Fibroblast of pulmonary artery (primary cell): ENCODE results near the gene ELFN1.

Experiments used
- DNase-seq: peaks from one replicate; pipeline ENCODE4 v3.0.0-alpha.2; 2010; ENCODE audit warnings: low read depth
- H3K4me3 ChIP-seq: replicated peaks from 2 replicates; pipeline ENCODE4 v1.5.1; 2011; ENCODE audit warnings: low read depth, mild to moderate bottlenecking, control low read depth, low read length, moderate library complexity
- CTCF ChIP-seq: IDR thresholded peaks from 2 replicates; pipeline ENCODE4 v1.5.1; 2011; ENCODE audit warnings: mild to moderate bottlenecking, control low read depth, low read length, inconsistent platforms; ENCODE audit errors: missing control alignments

The ELFN1 gene

GRCh38 chr7:1679966-1680730, 10.1 kb downstream of the ELFN1 start:
- no peak for TF ChIP-seq CTCF
- no peak overlapping the region for H3K4me3 ChIP-seq
- DNase-seq = no peak

- no peak for TF ChIP-seq CTCF
- H3K4me3 ChIP-seq = no peak overlapping the region
- no peak for DNase-seq
Observed at GRCh38 chr7:1681581-1681980, 11.5 kb downstream of the ELFN1 start.

- DNase-seq = no peak
- no peak overlapping the region for H3K4me3 ChIP-seq
- TF ChIP-seq CTCF = no peak
Observed at GRCh38 chr7:1685000-1685624, 15.0 kb downstream of the ELFN1 start.

GRCh38 chr7:1688542-1688941, 18.5 kb downstream of the ELFN1 start:
- no peak overlapping the region for H3K4me3 ChIP-seq
- TF ChIP-seq CTCF = no peak
- no peak for DNase-seq

GRCh38 chr7:1689311-1689710, 19.2 kb downstream of the ELFN1 start:
- no peak for TF ChIP-seq CTCF
- DNase-seq = no peak
- H3K4me3 ChIP-seq = no peak overlapping the region

- TF ChIP-seq CTCF = no peak
- no peak overlapping the region for H3K4me3 ChIP-seq
- no peak for DNase-seq
Observed at GRCh38 chr7:1690359-1690958, 20.4 kb downstream of the ELFN1 start.
